HUES6 (cell line): ENCODE measurements around the gene DENND1B.

ENCODE experiments used
- H3K27ac ChIP-seq: 2 replicates; pipeline ENCODE4 v1.7.0; 2013; ENCODE audit warnings: low read depth, mild to moderate bottlenecking, low read length, inconsistent platforms
- H3K27me3 ChIP-seq: 2 replicates; pipeline ENCODE4 v1.6.1; 2013; ENCODE audit warnings: low read length; ENCODE audit not compliant: control insufficient read depth, insufficient read depth
- H3K36me3 ChIP-seq: 2 replicates; pipeline ENCODE4 v1.6.1; 2013; ENCODE audit warnings: low read length; ENCODE audit not compliant: control insufficient read depth, insufficient read depth
- H3K4me1 ChIP-seq: 2 replicates; pipeline ENCODE4 v1.6.1; 2013; ENCODE audit warnings: low read length; ENCODE audit not compliant: control insufficient read depth, insufficient read depth
- H3K4me3 ChIP-seq: 2 replicates; pipeline ENCODE4 v1.5.1; 2013; ENCODE audit warnings: low read depth, low read length
- H3K9ac ChIP-seq: one replicate; pipeline ENCODE4 v1.6.1; 2013; ENCODE audit warnings: mild to moderate bottlenecking, low read length
- H3K9me3 ChIP-seq: 2 replicates; pipeline ENCODE4 v1.6.1; 2013; ENCODE audit warnings: low read depth, low read length; ENCODE audit not compliant: control insufficient read depth, insufficient read depth

DENND1B gene

DNA sequence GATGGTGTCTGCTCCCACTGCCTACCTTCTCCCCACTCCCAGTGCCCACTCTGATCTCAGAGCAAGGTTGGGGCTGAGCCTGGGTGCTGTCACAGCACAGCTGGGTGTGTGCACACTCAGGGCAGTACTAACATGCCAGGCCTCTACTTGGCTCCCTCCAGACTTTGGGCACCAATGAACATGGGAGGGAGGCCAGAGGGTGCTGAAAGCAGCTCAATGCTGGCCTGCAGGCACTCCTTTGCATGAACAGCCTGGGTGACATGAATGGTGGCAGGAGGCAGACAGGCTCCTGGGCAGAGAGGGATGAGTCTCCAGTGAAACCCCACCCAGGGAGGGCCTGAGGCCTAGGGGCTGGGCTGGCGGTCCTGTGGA lies 25.8 kb upstream of the DENND1B start:
- Histone ChIP-seq H3K36me3 (no peaks in the 10 kb centered on the region), H3K4me3 (no peak overlapping the region), H3K9me3 (peaks cover 23% of the 10 kb centered on the region), H3K9ac (no peak overlapping the region), H3K27ac (no peak overlapping the region), H3K27me3 (no peaks in the 10 kb centered on the region), H3K4me1 (peaks cover 8% of the 10 kb centered on the region)

GRCh38 chr1:197800379-197801110 lies 25.3 kb upstream of the DENND1B start:
- H3K27ac ChIP-seq: no peak overlapping the region
- H3K36me3 ChIP-seq: no peaks in the 10 kb centered on the region
- H3K4me3 ChIP-seq: no peak overlapping the region
- H3K4me1 ChIP-seq: peaks cover 8% of the 10 kb centered on the region
- no peaks in the 10 kb centered on the region for H3K27me3 ChIP-seq
- peaks cover 23% of the 10 kb centered on the region for H3K9me3 ChIP-seq
- no peak overlapping the region for H3K9ac ChIP-seq

- H3K9me3 ChIP-seq: peaks cover 26% of the 10 kb centered on the region
- no peaks in the 10 kb centered on the region for H3K36me3 ChIP-seq
- peaks cover 8% of the 10 kb centered on the region for H3K4me1 ChIP-seq
- no peak overlapping the region for H3K9ac ChIP-seq
- no peak overlapping the region for H3K27ac ChIP-seq
- H3K4me3 ChIP-seq: no peak overlapping the region
- no peaks in the 10 kb centered on the region for H3K27me3 ChIP-seq
These were observed 24.0 kb upstream of the DENND1B start for GRCh38 chr1:197799271-197799670.

GRCh38 chr1:197798492-197798891 lies 23.2 kb upstream of the DENND1B start:
- Histone ChIP-seq H3K36me3 (no peaks in the 10 kb centered on the region), H3K9me3 (peaks cover 26% of the 10 kb centered on the region), H3K27ac (no peak overlapping the region), H3K4me1 (peaks cover 8% of the 10 kb centered on the region), H3K27me3 (no peaks in the 10 kb centered on the region), H3K4me3 (no peak overlapping the region), H3K9ac (no peak overlapping the region)

DNA sequence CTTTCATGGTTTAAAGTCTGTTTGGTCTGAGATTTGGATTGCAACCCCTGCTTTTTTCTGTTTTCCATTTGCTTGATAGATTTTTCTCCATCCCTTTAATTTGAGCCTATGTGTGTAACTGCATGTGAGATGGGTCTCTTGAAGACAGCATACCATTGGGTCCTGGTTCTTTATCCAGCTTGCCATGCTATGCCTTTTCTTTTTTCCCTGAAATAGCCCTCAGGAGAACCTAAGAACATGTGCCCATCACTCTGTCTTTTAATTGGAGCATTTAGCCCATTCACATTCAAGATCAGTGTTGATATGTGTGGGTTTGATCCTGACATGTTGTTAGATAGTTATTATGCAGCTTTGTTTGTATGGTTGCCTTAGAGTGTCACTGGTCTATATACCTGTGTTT lies 21.7 kb upstream of the DENND1B start:
- peaks cover 8% of the 10 kb centered on the region for H3K4me1 ChIP-seq
- H3K36me3 ChIP-seq: no peaks in the 10 kb centered on the region
- no peak overlapping the region for H3K4me3 ChIP-seq
- H3K27me3 ChIP-seq: no peaks in the 10 kb centered on the region
- H3K27ac ChIP-seq: no peak overlapping the region
- H3K9ac ChIP-seq: no peak overlapping the region
- peaks cover 26% of the 10 kb centered on the region for H3K9me3 ChIP-seq

DNA sequence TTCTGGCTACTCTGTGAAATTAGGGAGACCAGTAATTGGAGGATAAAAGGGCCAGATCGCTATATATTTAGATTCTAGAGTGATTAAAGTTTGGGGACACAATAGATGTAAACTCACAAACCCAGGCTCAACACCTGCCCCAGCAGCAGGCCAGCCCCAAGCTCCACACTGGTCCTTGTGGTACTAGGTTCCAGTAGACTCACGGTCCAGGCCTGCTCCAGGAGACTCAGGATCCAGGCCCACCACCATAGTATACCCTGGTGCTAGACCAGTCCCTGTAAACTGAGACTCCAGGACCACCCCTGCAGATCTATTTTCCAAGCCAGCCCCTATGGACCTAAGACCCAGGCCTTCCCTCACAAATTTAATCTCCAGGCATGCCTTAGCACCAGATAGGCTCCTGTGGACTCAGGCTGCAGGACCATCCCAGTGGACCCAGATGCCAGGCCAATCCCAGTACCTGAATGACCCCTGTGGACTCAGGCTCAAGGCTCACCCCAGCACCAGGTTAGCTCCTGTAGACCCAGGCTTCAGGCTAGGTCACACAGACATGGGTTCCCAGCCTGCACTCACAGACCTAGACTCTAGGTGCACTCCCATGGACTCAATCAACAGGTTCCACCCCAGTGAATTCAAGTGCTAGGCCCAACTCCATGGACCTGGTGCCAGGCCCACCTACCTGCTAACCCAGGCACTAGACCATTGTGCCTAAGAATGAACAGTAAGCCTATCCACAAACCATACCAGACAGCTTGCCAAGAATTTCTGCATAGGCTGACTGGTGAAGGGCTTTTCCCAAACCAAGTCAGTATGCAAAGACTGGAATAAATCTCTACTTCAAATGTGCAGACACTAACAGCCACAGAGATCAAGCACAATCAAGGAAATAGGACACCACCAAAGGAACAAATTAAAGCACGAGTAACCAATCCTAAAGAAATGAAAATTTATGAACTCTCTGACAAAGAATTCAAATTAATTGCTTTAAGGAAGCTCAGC lies 13.8 kb upstream of the DENND1B start:
- Histone ChIP-seq H3K9ac (no peak overlapping the region), H3K4me3 (no peak overlapping the region), H3K9me3 (no peaks in the 10 kb centered on the region), H3K36me3 (no peaks in the 10 kb centered on the region), H3K27ac (no peak overlapping the region), H3K4me1 (no peaks in the 10 kb centered on the region), H3K27me3 (no peaks in the 10 kb centered on the region)

DNA sequence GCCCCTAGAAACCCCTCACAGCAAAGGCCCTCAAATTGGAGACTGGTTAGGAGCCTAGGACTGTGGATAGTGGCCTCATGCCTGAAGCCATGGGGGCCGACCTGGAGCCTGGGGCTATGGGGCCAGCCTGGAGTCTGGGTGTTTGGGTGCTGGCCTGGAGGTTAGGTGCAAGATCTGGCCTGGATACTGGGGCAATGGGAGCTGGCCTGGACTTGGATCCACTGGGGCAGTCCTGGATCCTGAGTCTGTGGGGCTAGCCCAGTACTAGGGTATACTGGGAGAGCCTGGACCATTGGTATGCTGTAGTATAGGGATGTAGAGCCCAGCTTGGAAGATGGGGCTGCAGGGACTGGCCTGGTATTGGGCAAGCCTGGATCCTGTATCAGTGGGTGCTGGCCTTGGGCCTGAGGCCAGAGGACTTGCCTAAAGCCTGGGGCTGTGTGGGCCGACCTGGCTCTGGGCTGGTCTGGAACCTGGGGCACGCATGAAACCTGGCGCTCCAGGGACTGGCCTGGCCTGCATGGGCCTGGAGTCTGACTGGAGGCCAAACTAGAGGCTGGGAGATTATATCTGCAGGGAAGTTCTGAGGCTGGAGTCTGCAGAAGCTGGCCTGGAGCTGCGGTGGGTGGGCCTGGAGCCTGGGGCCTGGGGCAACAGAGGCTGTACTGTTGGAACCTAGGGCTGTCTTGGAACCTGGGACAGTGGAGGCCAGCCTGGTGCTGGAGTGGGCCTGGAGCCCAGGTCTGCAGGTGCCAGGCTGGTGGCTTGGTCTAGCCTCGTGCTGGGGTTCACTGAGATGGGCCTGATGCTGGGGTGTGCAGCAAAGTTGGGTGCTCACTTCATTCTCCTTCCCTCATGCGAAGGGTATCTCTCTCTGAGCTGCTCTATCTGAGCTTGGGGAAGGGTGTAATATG lies 12.6 kb upstream of the DENND1B start:
- Histone ChIP-seq H3K27me3 (no peaks in the 10 kb centered on the region), H3K36me3 (no peaks in the 10 kb centered on the region), H3K4me3 (no peak overlapping the region), H3K9ac (no peak overlapping the region), H3K27ac (no peak overlapping the region), H3K4me1 (no peaks in the 10 kb centered on the region), H3K9me3 (no peaks in the 10 kb centered on the region)

GRCh38 chr1:197787056-197787455 lies 11.8 kb upstream of the DENND1B start:
- Histone ChIP-seq H3K36me3 (no peaks in the 10 kb centered on the region), H3K9me3 (no peaks in the 10 kb centered on the region), H3K9ac (no peak overlapping the region), H3K27ac (no peak overlapping the region), H3K4me1 (no peaks in the 10 kb centered on the region), H3K27me3 (no peaks in the 10 kb centered on the region), H3K4me3 (no peak overlapping the region)

DNA sequence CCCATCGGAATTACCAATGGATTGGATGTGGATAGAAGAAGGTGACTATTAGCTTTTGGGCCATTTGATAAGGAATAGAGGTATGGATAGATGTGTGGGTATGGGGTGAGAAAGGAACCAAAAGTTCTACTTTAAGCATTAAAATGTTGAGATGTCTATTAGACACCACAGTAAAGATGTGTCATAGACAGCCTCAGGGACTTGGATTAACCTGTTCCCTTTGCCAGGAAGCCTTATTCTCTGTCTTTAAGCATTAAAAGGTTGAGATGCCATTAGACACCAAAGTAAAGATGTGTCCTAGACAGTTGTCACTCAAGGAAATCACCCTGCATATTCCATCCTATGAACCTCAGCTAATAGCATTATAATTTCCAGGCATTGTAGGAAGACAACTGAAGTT lies 11.0 kb upstream of the DENND1B start:
- Histone ChIP-seq H3K9ac (no peak overlapping the region), H3K27me3 (no peaks in the 10 kb centered on the region), H3K4me3 (no peak overlapping the region), H3K4me1 (no peaks in the 10 kb centered on the region), H3K9me3 (no peaks in the 10 kb centered on the region), H3K36me3 (no peaks in the 10 kb centered on the region), H3K27ac (no peak overlapping the region)

DNA sequence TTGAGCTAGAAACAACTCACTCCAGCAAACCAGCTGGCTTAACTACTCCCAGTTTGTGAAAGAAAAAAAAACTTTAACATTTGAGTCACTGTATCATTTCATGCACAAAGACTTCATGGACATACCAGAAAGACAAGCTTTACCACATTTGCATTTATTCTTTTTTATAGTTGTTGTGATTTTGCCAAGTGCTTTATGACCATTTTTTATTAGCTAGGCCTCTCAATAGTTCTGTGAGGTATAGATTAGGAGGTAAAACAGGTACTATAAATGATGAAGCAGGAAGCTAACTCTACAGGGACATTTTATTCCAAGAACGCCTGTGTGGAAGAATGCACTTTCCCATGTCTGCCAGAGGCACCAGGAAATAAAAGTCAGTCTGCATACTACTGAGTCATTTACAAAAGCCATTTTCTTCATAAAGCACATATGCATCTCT lies 8.2 kb upstream of the DENND1B start:
- no peak overlapping the region for H3K9ac ChIP-seq
- no peak overlapping the region for H3K27ac ChIP-seq

More for the DNA sequence above, 8.2 kb upstream of the DENND1B start:
- H3K4me1 ChIP-seq: no peaks in the 10 kb centered on the region
- H3K4me3 ChIP-seq: no peak overlapping the region
- H3K9me3 ChIP-seq: no peaks in the 10 kb centered on the region
- H3K27me3 ChIP-seq: no peaks in the 10 kb centered on the region
- H3K36me3 ChIP-seq: no peaks in the 10 kb centered on the region
